ENCODE results near the gene SEL1L2.
A peak's percentile ranks its signal among the peaks of the same experiment; 100 is the strongest.

SEL1L2 gene

GRCh38 chr20:13814672-13815071 is 175.7 kb downstream of the SEL1L2 start:
- Mint-ChIP-seq H3K9me3 (no peaks in the 10 kb centered on the region), H3K27me3 (ENCODE audit: low read depth) (no peaks in the 10 kb centered on the region), H3K4me1 (no peaks in the 10 kb centered on the region), H3K36me3 (ENCODE audit: low read depth) (peaks cover 34% of the 10 kb centered on the region), H3K27ac (no peak overlapping the region), H3K4me3 (no peak overlapping the region)
- no peak for TF ChIP-seq CTCF (IDR thresholded peaks at IDR 0.05; ENCODE audit: unreplicated experiment in 3 of 3)

GRCh38 chr20:13813910-13814309 is 176.5 kb downstream of the SEL1L2 start:
- no peak overlapping the region for H3K4me3 Mint-ChIP-seq
- no peaks in the 10 kb centered on the region for H3K9me3 Mint-ChIP-seq
- no peaks in the 10 kb centered on the region for H3K27me3 Mint-ChIP-seq (ENCODE audit: low read depth)
- TF ChIP-seq CTCF (IDR thresholded peaks at IDR 0.05; ENCODE audit: unreplicated experiment in 3 of 3), result no peak
- H3K27ac Mint-ChIP-seq, result no peak overlapping the region
- no peaks in the 10 kb centered on the region for H3K4me1 Mint-ChIP-seq
- peaks cover 34% of the 10 kb centered on the region for H3K36me3 Mint-ChIP-seq (ENCODE audit: low read depth)

- H3K9me3 Mint-ChIP-seq, result no peaks in the 10 kb centered on the region
- no peaks in the 10 kb centered on the region for H3K27me3 Mint-ChIP-seq (ENCODE audit: low read depth)
- H3K27ac Mint-ChIP-seq, result no peak overlapping the region
- no peaks in the 10 kb centered on the region for H3K4me1 Mint-ChIP-seq
- TF ChIP-seq CTCF (IDR thresholded peaks at IDR 0.05; ENCODE audit: unreplicated experiment in 3 of 3), result no peak
- peaks cover 22% of the 10 kb centered on the region for H3K36me3 Mint-ChIP-seq (ENCODE audit: low read depth)
- no peak overlapping the region for H3K4me3 Mint-ChIP-seq
Measured at GRCh38 chr20:13810446-13810845, 180.0 kb downstream of the SEL1L2 start.

GRCh38 chr20:13809855-13810254 is 180.6 kb downstream of the SEL1L2 start:
- no peaks in the 10 kb centered on the region for H3K4me1 Mint-ChIP-seq
- H3K4me3 Mint-ChIP-seq, result no peak overlapping the region
- H3K9me3 Mint-ChIP-seq, result no peaks in the 10 kb centered on the region
- H3K36me3 Mint-ChIP-seq (ENCODE audit: low read depth), result peaks cover 20% of the 10 kb centered on the region
- no peak for TF ChIP-seq CTCF (IDR thresholded peaks at IDR 0.05; ENCODE audit: unreplicated experiment in 3 of 3)
- no peaks in the 10 kb centered on the region for H3K27me3 Mint-ChIP-seq (ENCODE audit: low read depth)
- no peak overlapping the region for H3K27ac Mint-ChIP-seq

- Mint-ChIP-seq H3K9me3 (no peaks in the 10 kb centered on the region), H3K4me3 (no peak overlapping the region), H3K4me1 (no peaks in the 10 kb centered on the region), H3K27ac (no peak overlapping the region), H3K36me3 (ENCODE audit: low read depth) (peaks cover 25% of the 10 kb centered on the region), H3K27me3 (ENCODE audit: low read depth) (no peaks in the 10 kb centered on the region)
- no peak for TF ChIP-seq CTCF (IDR thresholded peaks at IDR 0.05; ENCODE audit: unreplicated experiment in 3 of 3)
Measured at GRCh38 chr20:13809373-13809772, 181.0 kb downstream of the SEL1L2 start.

- Mint-ChIP-seq H3K4me3 (peak overlapping the region in 2 of 3 experiments; percentile 21 to 24), H3K4me1 (peaks cover 37% of the 10 kb centered on the region), H3K36me3 (ENCODE audit: low read depth) (peaks cover 64% of the 10 kb centered on the region), H3K9me3 (no peaks in the 10 kb centered on the region), H3K27me3 (ENCODE audit: low read depth) (no peaks in the 10 kb centered on the region), H3K27ac (peak overlapping the region; percentile 40 to 90 (median 85))
- no peak for TF ChIP-seq CTCF (IDR thresholded peaks at IDR 0.05; ENCODE audit: unreplicated experiment in 3 of 3)
Measured at GRCh38 chr20:13800728-13801134, 189.7 kb downstream of the SEL1L2 start.
